Osteocyte (in vitro differentiated cells): ENCODE results near the gene PCED1A. TPM values are rescaled to one million over a fixed set of nuclear protein-coding genes. Genes with fewer than 3 reads are reported as not detected.

ENCODE experiments used
- DNase-seq: peaks from one replicate; pipeline ENCODE4 v3.0.0; 2021; ENCODE audit warnings: mixed read lengths; ENCODE audit not compliant: unreplicated experiment; ENCODE audit errors: extremely low spot score
- H3K27ac Mint-ChIP-seq: one replicate; pipeline ENCODE4 v1.8.0; 2021; ENCODE audit warnings: mild to moderate bottlenecking, mixed read lengths; ENCODE audit not compliant: unreplicated experiment
- H3K27me3 Mint-ChIP-seq: one replicate; pipeline ENCODE4 v1.8.0; 2021; ENCODE audit warnings: mixed read lengths; ENCODE audit not compliant: unreplicated experiment
- H3K36me3 Mint-ChIP-seq: one replicate; pipeline ENCODE4 v1.8.0; 2021; ENCODE audit warnings: mixed read lengths; ENCODE audit not compliant: unreplicated experiment
- H3K4me1 Mint-ChIP-seq: one replicate; pipeline ENCODE4 v1.8.0; 2021; ENCODE audit warnings: mixed read lengths; ENCODE audit not compliant: unreplicated experiment
- H3K4me3 Mint-ChIP-seq: one replicate; pipeline ENCODE4 v1.8.0; 2021; ENCODE audit warnings: mild to moderate bottlenecking, moderate library complexity, mixed read lengths; ENCODE audit not compliant: unreplicated experiment
- H3K9me3 Mint-ChIP-seq: one replicate; pipeline ENCODE4 v1.8.0; 2021; ENCODE audit warnings: mixed read lengths; ENCODE audit not compliant: unreplicated experiment
- total RNA-seq: library from RNA; stranded (reverse); gene quantifications from 2 replicates; pipeline ENCODE4 v1.2.1, GENCODE V29; 2021
- TF ChIP-seq, protein P1 (sequence below): fragments of 200-600 bp; sonication (generic); IDR thresholded peaks from 2 replicates; pipeline ENCODE4 v1.5.0; 2021; ENCODE audit warnings: antibody characterized with exemption, mild to moderate bottlenecking, moderate library complexity

The PCED1A gene
- total RNA-seq, 1 donor from 2014 or later, result 80.8 TPM

GRCh38 chr20:2840967-2841531 lies 594 bp upstream of the PCED1A start:
- Mint-ChIP-seq H3K9me3 (no peaks in the 10 kb centered on the region), H3K4me1 (peaks cover 16% of the 10 kb centered on the region), H3K36me3 (peaks cover 16% of the 10 kb centered on the region), H3K27ac (peak overlapping the region; percentile 72), H3K27me3 (no peaks in the 10 kb centered on the region), H3K4me3 (peak overlapping the region; percentile 85)
- no peak for DNase-seq
- TF ChIP-seq, protein P1, sequence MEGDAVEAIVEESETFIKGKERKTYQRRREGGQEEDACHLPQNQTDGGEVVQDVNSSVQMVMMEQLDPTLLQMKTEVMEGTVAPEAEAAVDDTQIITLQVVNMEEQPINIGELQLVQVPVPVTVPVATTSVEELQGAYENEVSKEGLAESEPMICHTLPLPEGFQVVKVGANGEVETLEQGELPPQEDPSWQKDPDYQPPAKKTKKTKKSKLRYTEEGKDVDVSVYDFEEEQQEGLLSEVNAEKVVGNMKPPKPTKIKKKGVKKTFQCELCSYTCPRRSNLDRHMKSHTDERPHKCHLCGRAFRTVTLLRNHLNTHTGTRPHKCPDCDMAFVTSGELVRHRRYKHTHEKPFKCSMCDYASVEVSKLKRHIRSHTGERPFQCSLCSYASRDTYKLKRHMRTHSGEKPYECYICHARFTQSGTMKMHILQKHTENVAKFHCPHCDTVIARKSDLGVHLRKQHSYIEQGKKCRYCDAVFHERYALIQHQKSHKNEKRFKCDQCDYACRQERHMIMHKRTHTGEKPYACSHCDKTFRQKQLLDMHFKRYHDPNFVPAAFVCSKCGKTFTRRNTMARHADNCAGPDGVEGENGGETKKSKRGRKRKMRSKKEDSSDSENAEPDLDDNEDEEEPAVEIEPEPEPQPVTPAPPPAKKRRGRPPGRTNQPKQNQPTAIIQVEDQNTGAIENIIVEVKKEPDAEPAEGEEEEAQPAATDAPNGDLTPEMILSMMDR, result no peak

- Mint-ChIP-seq H3K36me3 (peaks cover 24% of the 10 kb centered on the region), H3K9me3 (no peaks in the 10 kb centered on the region), H3K4me1 (peaks cover 16% of the 10 kb centered on the region), H3K4me3 (peak overlapping the region; percentile 79), H3K27ac (peak overlapping the region; percentile 85), H3K27me3 (no peaks in the 10 kb centered on the region)
- no peak for DNase-seq
- TF ChIP-seq, protein P1, result no peak
Observed at GRCh38 chr20:2839732-2840137, 720 bp downstream of the PCED1A start.

GRCh38 chr20:2838847-2839671 lies 1.4 kb downstream of the PCED1A start:
- Mint-ChIP-seq H3K4me1 (peaks cover 16% of the 10 kb centered on the region), H3K27me3 (no peaks in the 10 kb centered on the region), H3K36me3 (peaks cover 24% of the 10 kb centered on the region), H3K9me3 (no peaks in the 10 kb centered on the region), H3K27ac (peak overlapping the region; percentile 85), H3K4me3 (peak overlapping the region; percentile 79)
- no peak for DNase-seq
- TF ChIP-seq, protein P1, result no peak

GRCh38 chr20:2838170-2838797 lies 2.2 kb downstream of the PCED1A start:
- Mint-ChIP-seq H3K4me1 (peaks cover 16% of the 10 kb centered on the region), H3K9me3 (no peaks in the 10 kb centered on the region), H3K36me3 (peaks cover 24% of the 10 kb centered on the region), H3K27ac (no peak overlapping the region), H3K27me3 (no peaks in the 10 kb centered on the region), H3K4me3 (peak overlapping the region; percentile 51)
- DNase-seq, result no peak
- TF ChIP-seq, protein P1, result no peak
